Loucy (cell line): ENCODE measurements around the gene CHM.

Experiments
- H2AFZ ChIP-seq: fragments of 200-600 bp; sonication (generic); 2 replicates; pipeline ENCODE4 v1.6.0; 2016; ENCODE audit warnings: antibody characterized with exemption, mild to moderate bottlenecking, low read length, moderate library complexity
- H3F3A ChIP-seq: fragments of 200-600 bp; 2 replicates; pipeline ENCODE4 v1.6.0; 2016; ENCODE audit warnings: antibody characterized with exemption, low read depth, mild to moderate bottlenecking
- H3K27me3 ChIP-seq: fragments of 200-600 bp; sonication (generic); 2 replicates; pipeline ENCODE4 v1.6.1; 2014; ENCODE audit warnings: low read length, mild to moderate bottlenecking; ENCODE audit not compliant: insufficient read depth, poor library complexity, severe bottlenecking
- H3K36me3 ChIP-seq: fragments of 200-600 bp; sonication (generic); 2 replicates; pipeline ENCODE4 v1.6.1; 2016; ENCODE audit warnings: low read length; ENCODE audit not compliant: insufficient read depth
- H3K4me1 ChIP-seq: fragments of 200-600 bp; sonication (generic); 2 replicates; pipeline ENCODE4 v1.5.1; 2014; ENCODE audit warnings: low read length, mild to moderate bottlenecking; ENCODE audit not compliant: insufficient read depth, poor library complexity, severe bottlenecking
- H3K4me2 ChIP-seq: fragments of 200-600 bp; sonication (generic); 2 replicates; pipeline ENCODE4 v1.6.0; 2014; ENCODE audit warnings: antibody characterized with exemption, low read length, low read depth, mild to moderate bottlenecking; ENCODE audit not compliant: poor library complexity, severe bottlenecking
- H3K4me3 ChIP-seq: fragments of 200-600 bp; sonication (generic); 2 replicates; pipeline ENCODE4 v1.5.1; 2014; ENCODE audit warnings: low read length, mild to moderate bottlenecking, mixed read lengths; ENCODE audit not compliant: poor library complexity, severe bottlenecking
- H3K79me2 ChIP-seq: fragments of 200-600 bp; sonication (generic); 2 replicates; pipeline ENCODE4 v1.6.1; 2014; ENCODE audit warnings: low read length; ENCODE audit not compliant: insufficient read depth
- H3K9ac ChIP-seq: fragments of 200-600 bp; sonication (generic); 2 replicates; pipeline ENCODE4 v1.6.0; 2014; ENCODE audit warnings: mild to moderate bottlenecking, low read depth, low read length, moderate library complexity; ENCODE audit not compliant: poor library complexity, severe bottlenecking
- H3K9me2 ChIP-seq: fragments of 200-600 bp; sonication (generic); replicated peaks from 2 replicates; pipeline ENCODE4 v1.6.1; 2016; ENCODE audit warnings: low read depth, low read length, mixed read lengths
- H3K9me3 ChIP-seq: fragments of 200-600 bp; sonication (generic); 2 replicates; pipeline ENCODE4 v1.6.1; 2014; ENCODE audit warnings: mild to moderate bottlenecking, antibody characterized with exemption, low read length, low read depth; ENCODE audit not compliant: insufficient read depth
- H4K20me1 ChIP-seq: fragments of 200-600 bp; sonication (generic); 2 replicates; pipeline ENCODE4 v1.6.0; 2014; ENCODE audit warnings: antibody characterized with exemption, low read length, mild to moderate bottlenecking; ENCODE audit not compliant: insufficient read depth, poor library complexity, severe bottlenecking
- CTCF ChIP-seq: fragments of 200-600 bp; sonication (generic); conservative IDR thresholded peaks from 2 replicates; pipeline ENCODE4 v1.5.1; 2014; ENCODE audit warnings: mild to moderate bottlenecking, antibody characterized with exemption, low read length
- EZH2phosphoT487 ChIP-seq: fragments of 200-600 bp; IDR thresholded peaks from 2 replicates; pipeline ENCODE4 v1.6.1; 2018; ENCODE audit warnings: antibody characterized with exemption, mild to moderate bottlenecking, moderate library complexity, borderline replicate concordance

Gene CHM

GRCh38 chrX:86028681-86029080 lies 18.7 kb downstream of the CHM start:
- H3K4me1 ChIP-seq = no peaks in the 10 kb centered on the region
- no peak overlapping the region for H3K9ac ChIP-seq
- H3K36me3 ChIP-seq = 0 out of 2 replicates have a peak, but pooled peaks cover 4% of the 10 kb centered on the region
- H3K4me2 ChIP-seq = no peak overlapping the region
- H3F3A ChIP-seq = no peaks in the 10 kb centered on the region
- H2AFZ ChIP-seq = no peak overlapping the region
- TF ChIP-seq EZH2phosphoT487 (no peak), CTCF (no peak)
- no peak overlapping the region for H3K4me3 ChIP-seq
- H3K9me2 ChIP-seq = no peaks in the 10 kb centered on the region
- no peaks in the 10 kb centered on the region for H3K9me3 ChIP-seq
- H4K20me1 ChIP-seq = no peaks in the 10 kb centered on the region
- no peaks in the 10 kb centered on the region for H3K79me2 ChIP-seq
- H3K27me3 ChIP-seq = no peaks in the 10 kb centered on the region

- Histone ChIP-seq H3K79me2 (no peaks in the 10 kb centered on the region), H3K9ac (no peak overlapping the region), H3K36me3 (0 out of 2 replicates have a peak, but pooled peaks cover 4% of the 10 kb centered on the region), H3F3A (no peaks in the 10 kb centered on the region), H3K9me2 (no peaks in the 10 kb centered on the region), H3K4me1 (no peaks in the 10 kb centered on the region), H2AFZ (no peak overlapping the region), H3K9me3 (no peaks in the 10 kb centered on the region), H4K20me1 (no peaks in the 10 kb centered on the region), H3K4me3 (no peak overlapping the region), H3K27me3 (no peaks in the 10 kb centered on the region), H3K4me2 (no peak overlapping the region)
- TF ChIP-seq EZH2phosphoT487 (no peak), CTCF (no peak)
These were observed 23.5 kb downstream of the CHM start for GRCh38 chrX:86023811-86024210.

GRCh38 chrX:86021652-86022289 lies 25.6 kb downstream of the CHM start:
- no peaks in the 10 kb centered on the region for H3K79me2 ChIP-seq
- no peak overlapping the region for H2AFZ ChIP-seq
- no peaks in the 10 kb centered on the region for H4K20me1 ChIP-seq
- TF ChIP-seq EZH2phosphoT487 = no peak
- no peak for TF ChIP-seq CTCF
- H3K4me2 ChIP-seq = no peak overlapping the region
- no peaks in the 10 kb centered on the region for H3F3A ChIP-seq
- 0 out of 2 replicates have a peak, but pooled peaks cover 4% of the 10 kb centered on the region for H3K36me3 ChIP-seq
- H3K9me3 ChIP-seq = no peaks in the 10 kb centered on the region
- H3K4me1 ChIP-seq = no peaks in the 10 kb centered on the region
- no peak overlapping the region for H3K9ac ChIP-seq
- no peaks in the 10 kb centered on the region for H3K27me3 ChIP-seq
- H3K9me2 ChIP-seq = no peaks in the 10 kb centered on the region
- H3K4me3 ChIP-seq = no peak overlapping the region
